Ascending aorta (tissue), 2 donors: ENCODE data around the gene EEF1A2. TPM values are rescaled to one million over a fixed set of nuclear protein-coding genes. Genes with fewer than 3 reads are reported as not detected.
A peak's percentile ranks its signal among the peaks of the same experiment; 100 is the strongest.

Source experiments
- DNase-seq, 2 donors: peaks; one replicate each; pipeline ENCODE4 v3.0.0-alpha.2; 2019; ENCODE audit warnings: low spot score in 2 of 2
- H3K27ac ChIP-seq, 2 donors: fragments of 200-600 bp; sonication (generic); one replicate each; pipeline ENCODE4 v1.5.1; 2016 to 2017; ENCODE audit warnings: mild to moderate bottlenecking in 1 of 2
- H3K27me3 ChIP-seq: fragments of 200-600 bp; sonication (generic); one replicate; pipeline ENCODE4 v1.5.1; 2017
- H3K36me3 ChIP-seq, 2 donors: fragments of 200-600 bp; sonication (generic); one replicate each; pipeline ENCODE4 v1.5.1; 2016
- H3K4me1 ChIP-seq, 2 donors: fragments of 200-600 bp; sonication (generic); one replicate each; pipeline ENCODE4 v1.5.1; 2016 to 2017; ENCODE audit warnings: mild to moderate bottlenecking in 1 of 2
- H3K4me3 ChIP-seq, 2 donors: fragments of 200-600 bp; sonication (generic); one replicate each; pipeline ENCODE4 v1.5.1; 2016 to 2017; ENCODE audit warnings: mild to moderate bottlenecking in 1 of 2
- H3K9me3 ChIP-seq, 2 donors: fragments of 200-600 bp; sonication (generic); one replicate each; pipeline ENCODE4 v1.5.1; 2016
- CTCF ChIP-seq, 3 experiments: fragments of 200-600 bp in 2 of 3; fragments of 450-650 bp in 1 of 3; sonication (generic) in 2 of 3; IDR thresholded peaks; one replicate each; pipeline ENCODE4 v1.5.1; 2016 to 2019; ENCODE audit warnings: antibody characterized with exemption in 3 of 3, mild to moderate bottlenecking in 1 of 3, moderate library complexity in 1 of 3
- intact Hi-C: fragments of 100-400 bp; cut with DNase I; formaldehyde crosslinking; loops from one replicate; pipeline ENCODE4 v1.15.1; 2023
- total RNA-seq: library from RNA; depleted of rRNA; stranded (reverse); fragments of >200 nt; gene quantifications from one replicate; pipeline ENCODE4 v1.1.0, GENCODE V29; 2016

EEF1A2 gene
- total RNA-seq, 1 donor from 2014 or later: 1.1 TPM

GRCh38 chr20:63520934-63521601 is 22.2 kb upstream of the EEF1A2 start:
- H3K36me3 ChIP-seq: peaks cover 0 to 17% of the 10 kb centered on the region in 2 donors
- peak overlapping the region; percentile 80 to 97 for H3K4me3 ChIP-seq
- no peaks in the 10 kb centered on the region for H3K27me3 ChIP-seq
- peaks cover 16 to 18% of the 10 kb centered on the region in 2 donors for H3K4me1 ChIP-seq
- no peak for DNase-seq
- H3K27ac ChIP-seq: peak overlapping the region; percentile 83 to 90
- TF ChIP-seq CTCF (IDR thresholded peaks at IDR 0.05): no peak
- intact Hi-C loops: loop anchor here (1.0 to 5.0 kb wide), 7 partner anchors 25 to 542 kb away; partner anchors contain the start of genes HELZ2, PRPF6, TCEA2 and UCKL1
- no peaks in the 10 kb centered on the region for H3K9me3 ChIP-seq

GRCh38 chr20:63520504-63520933 is 21.6 kb upstream of the EEF1A2 start, which contains the start of gene PPDPF:
PPDPF (plus strand) TSS chr20:63520765; CDS start chr20:63521309, 544 bp downstream.
- Histone ChIP-seq H3K36me3 (peaks cover 0 to 17% of the 10 kb centered on the region in 2 donors), H3K9me3 (no peaks in the 10 kb centered on the region), H3K4me1 (peaks cover 16 to 18% of the 10 kb centered on the region in 2 donors), H3K27ac (peak within 1 kb of the TSS; percentile 83 to 90), H3K27me3 (no peaks in the 10 kb centered on the region), H3K4me3 (peak within 1 kb of the TSS; percentile 80 to 97)
- no peak for TF ChIP-seq CTCF (IDR thresholded peaks at IDR 0.05)
- peak in 1 of 2 donors; percentile 88 for DNase-seq
- intact Hi-C loops: loop anchor here (1.0 to 5.0 kb wide), 7 partner anchors 24 to 542 kb away; partner anchors contain the start of genes HELZ2, PRPF6, TCEA2 and UCKL1

GRCh38 chr20:63519668-63520503 is 21.0 kb upstream of the EEF1A2 start:
- Histone ChIP-seq H3K4me1 (peaks cover 16 to 18% of the 10 kb centered on the region in 2 donors), H3K4me3 (peak overlapping the region; percentile 80 to 97), H3K36me3 (peaks cover 0 to 17% of the 10 kb centered on the region in 2 donors), H3K9me3 (no peaks in the 10 kb centered on the region), H3K27me3 (no peaks in the 10 kb centered on the region), H3K27ac (peak overlapping the region; percentile 83 to 90)
- intact Hi-C loops: loop anchor here (1.0 to 10.0 kb wide), 8 partner anchors 24 to 543 kb away; partner anchors contain the start of genes HELZ2, PRPF6, TCEA2 and UCKL1
- DNase-seq: peak in 1 of 2 donors; percentile 80
- TF ChIP-seq CTCF (IDR thresholded peaks at IDR 0.05): peak in 2 of 3 experiments; percentile 23 to 47

GRCh38 chr20:63518946-63519667 is 20.2 kb upstream of the EEF1A2 start:
- Histone ChIP-seq H3K9me3 (no peaks in the 10 kb centered on the region), H3K27ac (peak overlapping the region; percentile 83 to 90), H3K4me1 (peaks cover 16 to 18% of the 10 kb centered on the region in 2 donors), H3K4me3 (peak overlapping the region; percentile 80 to 97), H3K36me3 (peaks cover 0 to 17% of the 10 kb centered on the region in 2 donors), H3K27me3 (no peaks in the 10 kb centered on the region)
- DNase-seq: no peak
- no peak for TF ChIP-seq CTCF (IDR thresholded peaks at IDR 0.05)
- intact Hi-C loops: loop anchor here (10.0 kb wide), 1 partner anchor 304 kb away; the partner anchor contains the start of gene YTHDF1
